IMR-90 (cell line): ENCODE data around the gene PAGE5. TPM values are rescaled to one million over a fixed set of nuclear protein-coding genes. Genes with fewer than 3 reads are reported as not detected.

Experiments
- ATAC-seq: fragments of 200-7000 bp; cut with Tn5 transposase; 2 replicates; pipeline ENCODE4 v1.9.1; 2020; ENCODE audit warnings: low read depth, mild to moderate bottlenecking, moderate library complexity
- BruUV-seq: library from RNA; stranded (reverse); fragments of 400-500 nt; replicated peaks from 2 replicates; lab custom pipeline; 2021; lab: Mats Ljungman, UMichigan
- CTCF ChIA-PET: fragments of 300-600 bp; formaldehyde crosslinking; extraction: SDS; loops from one replicate; lab custom pipeline; 2021; ENCODE audit warnings: antibody characterized with exemption; lab: Yijun Ruan, JAX
- POLR2A ChIA-PET: fragments of 300-600 bp; sonication (Branson Sonifier 250); formaldehyde crosslinking; loops from one replicate; lab custom pipeline; 2022; ENCODE audit warnings: antibody characterized with exemption; ENCODE audit not compliant: unreplicated experiment; lab: Charles Lee
- DNase-seq: peaks from one replicate; pipeline ENCODE4 v3.0.0; 2013
- H2AFZ ChIP-seq: replicated peaks from 2 replicates; pipeline ENCODE3; 2013; ENCODE audit warnings: low read length, mild to moderate bottlenecking; ENCODE audit not compliant: poor library complexity
- H2AK5ac ChIP-seq: 2 replicates; pipeline ENCODE4 v1.6.1; 2013; ENCODE audit warnings: low read depth, low read length, inconsistent platforms
- H2AK9ac ChIP-seq: replicated peaks from 2 replicates; pipeline ENCODE3; 2013; ENCODE audit warnings: mild to moderate bottlenecking, low read depth, low read length, moderate library complexity; ENCODE audit not compliant: poor library complexity
- H2BK120ac ChIP-seq: 2 replicates; pipeline ENCODE4 v1.6.1; 2013; ENCODE audit warnings: low read depth, low read length, inconsistent platforms
- H2BK15ac ChIP-seq: 3 replicates; pipeline ENCODE4 v1.6.1; 2013; ENCODE audit warnings: low read depth, low read length, inconsistent platforms
- H2BK20ac ChIP-seq: 2 replicates; pipeline ENCODE4 v1.6.1; 2013; ENCODE audit warnings: low read depth, mild to moderate bottlenecking, inconsistent platforms, low read length, moderate library complexity
- H2BK5ac ChIP-seq: 2 replicates; pipeline ENCODE4 v1.6.1; 2013; ENCODE audit warnings: mild to moderate bottlenecking, low read depth, low read length, inconsistent platforms; ENCODE audit not compliant: poor library complexity, severe bottlenecking
- H3K14ac ChIP-seq: replicated peaks from 2 replicates; pipeline ENCODE4 v1.6.1; 2013; ENCODE audit warnings: low read depth, low read length, inconsistent platforms
- H3K18ac ChIP-seq: 2 replicates; pipeline ENCODE4 v1.6.1; 2013; ENCODE audit warnings: low read depth, low read length, control low read depth
- H3K23ac ChIP-seq: 2 replicates; pipeline ENCODE4 v1.6.1; 2013; ENCODE audit warnings: low read depth, low read length, inconsistent platforms
- H3K27ac ChIP-seq: 2 replicates; pipeline ENCODE4 v1.5.1; 2013; ENCODE audit warnings: mild to moderate bottlenecking, control low read depth, low read length; ENCODE audit not compliant: insufficient read depth
- H3K27me3 ChIP-seq: 2 replicates; pipeline ENCODE4 v1.6.1; 2013; ENCODE audit warnings: low read length; ENCODE audit not compliant: control insufficient read depth, insufficient read depth
- H3K36me3 ChIP-seq: 2 replicates; pipeline ENCODE4 v1.6.1; 2013; ENCODE audit warnings: low read length, mixed read lengths; ENCODE audit not compliant: control insufficient read depth, insufficient read depth
- H3K4ac ChIP-seq: 2 replicates; pipeline ENCODE4 v1.6.1; 2013; ENCODE audit warnings: low read depth, low read length, inconsistent platforms
- H3K4me1 ChIP-seq: 2 replicates; pipeline ENCODE4 v1.6.1; 2013; ENCODE audit warnings: low read length, mixed read lengths; ENCODE audit not compliant: control insufficient read depth, insufficient read depth
- H3K4me2 ChIP-seq: 2 replicates; pipeline ENCODE4 v1.6.1; 2013; ENCODE audit warnings: low read depth, mild to moderate bottlenecking, control low read depth, low read length, moderate library complexity
- H3K4me3 ChIP-seq: 2 replicates; pipeline ENCODE4 v1.5.1; 2013; ENCODE audit warnings: low read depth, mild to moderate bottlenecking, control low read depth, low read length, moderate library complexity; ENCODE audit not compliant: insufficient read depth
- H3K56ac ChIP-seq: 2 replicates; pipeline ENCODE4 v1.6.1; 2013; ENCODE audit warnings: low read length, inconsistent platforms; ENCODE audit not compliant: insufficient read depth; ENCODE audit errors: extremely low read depth
- H3K79me1 ChIP-seq, 2 experiments: 2 replicates each; pipeline ENCODE4 v1.6.1; 2013; ENCODE audit warnings: low read length in 2 of 2, inconsistent platforms in 1 of 2, low read depth in 1 of 2
- H3K9ac ChIP-seq: 2 replicates; pipeline ENCODE4 v1.6.1; 2013; ENCODE audit warnings: low read depth, low read length, control low read depth
- H3K9me1 ChIP-seq: 2 replicates; pipeline ENCODE4 v1.6.1; 2013; ENCODE audit warnings: low read length, inconsistent platforms; ENCODE audit not compliant: insufficient read depth
- H3K9me3 ChIP-seq: 2 replicates; pipeline ENCODE4 v1.6.1; 2013; ENCODE audit warnings: low read length; ENCODE audit not compliant: control insufficient read depth, insufficient read depth
- H4K20me1 ChIP-seq: 2 replicates; pipeline ENCODE4 v1.6.1; 2013; ENCODE audit warnings: low read length, inconsistent platforms; ENCODE audit not compliant: insufficient read depth
- H4K5ac ChIP-seq: 2 replicates; pipeline ENCODE4 v1.6.1; 2013; ENCODE audit warnings: mild to moderate bottlenecking, low read depth, low read length, control low read depth
- H4K8ac ChIP-seq, 2 experiments: 2 replicates each; pipeline ENCODE4 v1.6.1; 2013; ENCODE audit warnings: low read depth in 2 of 2, low read length in 2 of 2, control low read depth in 1 of 2, inconsistent platforms in 1 of 2
- H4K91ac ChIP-seq: 2 replicates; pipeline ENCODE4 v1.6.1; 2013; ENCODE audit warnings: low read depth, low read length, inconsistent platforms; ENCODE audit not compliant: insufficient read depth
- BHLHE40 ChIP-seq: fragments of 150-350 bp; IDR thresholded peaks from 2 replicates; pipeline ENCODE4 v1.6.1; 2016; ENCODE audit warnings: mild to moderate bottlenecking, low read depth, low read length
- CEBPB ChIP-seq: IDR thresholded peaks from 2 replicates; pipeline ENCODE4 v1.6.1; 2012; ENCODE audit warnings: low read depth, low read length, improper control_type of control experiment
- ELK1 ChIP-seq: fragments of 150-350 bp; IDR thresholded peaks from 2 replicates; pipeline ENCODE4 v1.6.1; 2016; ENCODE audit warnings: low read depth, mild to moderate bottlenecking, low read length, moderate library complexity, borderline replicate concordance
- FOS ChIP-seq: fragments of 150-350 bp; IDR thresholded peaks from 2 replicates; pipeline ENCODE4 v1.6.1; 2016; ENCODE audit warnings: low read depth, low read length
- MAFK ChIP-seq: IDR thresholded peaks from 2 replicates; pipeline ENCODE4 v1.6.1; 2012; ENCODE audit warnings: low read depth, low read length, improper control_type of control experiment
- MAZ ChIP-seq: IDR thresholded peaks from 2 replicates; pipeline ENCODE4 v1.6.1; 2012; ENCODE audit warnings: low read depth, mild to moderate bottlenecking, low read length, improper control_type of control experiment, moderate library complexity, borderline replicate concordance
- MXI1 ChIP-seq: IDR thresholded peaks from 2 replicates; pipeline ENCODE4 v1.6.1; 2012; ENCODE audit warnings: low read depth, mild to moderate bottlenecking, low read length, moderate library complexity, borderline replicate concordance
- NFE2L2 ChIP-seq: fragments of 150-350 bp; IDR thresholded peaks from 2 replicates; pipeline ENCODE4 v1.6.1; 2016; ENCODE audit warnings: low read depth, mild to moderate bottlenecking, low read length
- POLR2A ChIP-seq: IDR thresholded peaks from 2 replicates; pipeline ENCODE4 v1.6.1; 2012; ENCODE audit warnings: mild to moderate bottlenecking, low read depth, low read length
- RAD21 ChIP-seq: IDR thresholded peaks from 2 replicates; pipeline ENCODE4 v1.6.1; 2012; ENCODE audit warnings: low read length, improper control_type of control experiment
- RCOR1 ChIP-seq: IDR thresholded peaks from 2 replicates; pipeline ENCODE4 v1.6.1; 2012; ENCODE audit warnings: mild to moderate bottlenecking, low read length, improper control_type of control experiment; ENCODE audit not compliant: insufficient replicate concordance
- SMC3 ChIP-seq: fragments of 150-350 bp; IDR thresholded peaks from 2 replicates; pipeline ENCODE4 v1.6.1; 2016; ENCODE audit warnings: low read depth, mild to moderate bottlenecking, antibody characterized with exemption, low read length, moderate library complexity
- USF2 ChIP-seq: fragments of 150-350 bp; IDR thresholded peaks from 2 replicates; pipeline ENCODE4 v1.6.1; 2017; ENCODE audit warnings: mild to moderate bottlenecking, antibody characterized with exemption, low read length, low read depth
- WGBS, 2 experiments: methylation state at CpG; one replicate each; pipeline versions ENCODE4 v1.1.5 to v1.1.7; 2013; ENCODE audit warnings: missing lambda C conversion rate in 2 of 2; ENCODE audit not compliant: insufficient read length in 1 of 2; ENCODE audit errors: extremely low coverage in 2 of 2; 5-methylcytosine and 5-hydroxymethylcytosine counted together
- dilution Hi-C: fragments of 300-500 bp; cut with HindIII; formaldehyde crosslinking; loops from one replicate; pipeline ENCODE4 v1.14.3; 2018; ENCODE audit warnings: low sequenced_read_pairs; ENCODE audit not compliant: unreplicated experiment
- in situ Hi-C: fragments of 300-500 bp; cut with MboI; formaldehyde crosslinking; loops from 3 replicates; pipeline ENCODE4 v1.14.3; 2019; ENCODE audit warnings: low sequenced_read_pairs, inconsistent platforms, mixed read lengths
- intact Hi-C: fragments of 100-400 bp; cut with micrococcal nuclease; formaldehyde crosslinking; loops from 2 replicates; pipeline ENCODE4 v1.10.0; 2022
- polyA plus RNA-seq, 3 experiments: library from polyadenylated mRNA; depleted of rRNA; stranded (reverse); fragments of >200 nt; gene quantifications; 2 replicates each; pipeline ENCODE4 v1.2.3, GENCODE V29; 2012; ENCODE audit warnings: low replicate concordance in 1 of 3
- total RNA-seq: library from RNA; depleted of rRNA; stranded (reverse); fragments of >200 nt; gene quantifications from 2 replicates; pipeline ENCODE4 v1.2.3, GENCODE V29; 2012

Gene PAGE5
- total and polyA plus RNA-seq, 2 of the 4 experiments (the other 2 are of a cell fraction), result not detected

GRCh38 chrX:55264816-55265215, 44.7 kb downstream of the PAGE5 start, which contains the start of gene PAGE3:
Gene PAGE3, minus strand, starts transcription at chrX:55264916. Its CDS starts 1,013 bp downstream, at chrX:55263903.
- ChIA-PET CTCF (no interaction called here), POLR2A (no interaction called here)
- BruUV-seq, result no TSS peak
- Histone ChIP-seq H3K4me1 (no peaks in the 10 kb centered on the region), H2BK120ac (no peak within 1 kb of the TSS), H3K36me3 (no peaks in the 10 kb centered on the region), H3K9me3 (no peaks in the 10 kb centered on the region; the same call in 1 of the 2 replicates), H2AFZ (no peak within 1 kb of the TSS), H2BK5ac (no peak within 1 kb of the TSS), H3K79me1 (no peaks in the 10 kb centered on the region), H2BK15ac (no peak within 1 kb of the TSS), H3K56ac (no peak within 1 kb of the TSS), H3K27ac (no peak within 1 kb of the TSS), H3K4ac (no peak within 1 kb of the TSS), H3K4me2 (no peak within 1 kb of the TSS), H3K18ac (no peak within 1 kb of the TSS), H3K27me3 (no peaks in the 10 kb centered on the region), H4K20me1 (no peaks in the 10 kb centered on the region), H3K14ac (no peak within 1 kb of the TSS), H3K4me3 (no peak within 1 kb of the TSS), H3K23ac (no peak within 1 kb of the TSS), H4K5ac (no peak within 1 kb of the TSS), H3K9me1 (no peaks in the 10 kb centered on the region), H2AK5ac (no peak within 1 kb of the TSS), H2BK20ac (no peak within 1 kb of the TSS), H4K8ac (no peak within 1 kb of the TSS), H3K9ac (no peak within 1 kb of the TSS), H2AK9ac (no peak within 1 kb of the TSS), H4K91ac (no peak within 1 kb of the TSS)
- DNase-seq (no peak), ATAC-seq (no peak)
- intact Hi-C loops (no loop called here), in situ Hi-C loops (no loop called here), dilution Hi-C loops (no loop called here)
- WGBS, 2 experiments, result 71% methylated on average over 1 of the region's 5 CpGs; no CpG with 5 or more reads in 1 of the 2 experiments
- TF ChIP-seq RAD21, result no peak
- TF ChIP-seq ELK1, result no peak
- no peak for TF ChIP-seq MAZ
- no peak for TF ChIP-seq SMC3
- TF ChIP-seq BHLHE40, result no peak
- TF ChIP-seq USF2, result no peak
- no peak for TF ChIP-seq POLR2A
- TF ChIP-seq CEBPB, result no peak
- TF ChIP-seq FOS, result no peak
- no peak for TF ChIP-seq NFE2L2
- no peak for TF ChIP-seq RCOR1
- TF ChIP-seq MAFK, result no peak
- no peak for TF ChIP-seq MXI1
